Measurements from ENCODE around the gene HOXA6.

DNA sequence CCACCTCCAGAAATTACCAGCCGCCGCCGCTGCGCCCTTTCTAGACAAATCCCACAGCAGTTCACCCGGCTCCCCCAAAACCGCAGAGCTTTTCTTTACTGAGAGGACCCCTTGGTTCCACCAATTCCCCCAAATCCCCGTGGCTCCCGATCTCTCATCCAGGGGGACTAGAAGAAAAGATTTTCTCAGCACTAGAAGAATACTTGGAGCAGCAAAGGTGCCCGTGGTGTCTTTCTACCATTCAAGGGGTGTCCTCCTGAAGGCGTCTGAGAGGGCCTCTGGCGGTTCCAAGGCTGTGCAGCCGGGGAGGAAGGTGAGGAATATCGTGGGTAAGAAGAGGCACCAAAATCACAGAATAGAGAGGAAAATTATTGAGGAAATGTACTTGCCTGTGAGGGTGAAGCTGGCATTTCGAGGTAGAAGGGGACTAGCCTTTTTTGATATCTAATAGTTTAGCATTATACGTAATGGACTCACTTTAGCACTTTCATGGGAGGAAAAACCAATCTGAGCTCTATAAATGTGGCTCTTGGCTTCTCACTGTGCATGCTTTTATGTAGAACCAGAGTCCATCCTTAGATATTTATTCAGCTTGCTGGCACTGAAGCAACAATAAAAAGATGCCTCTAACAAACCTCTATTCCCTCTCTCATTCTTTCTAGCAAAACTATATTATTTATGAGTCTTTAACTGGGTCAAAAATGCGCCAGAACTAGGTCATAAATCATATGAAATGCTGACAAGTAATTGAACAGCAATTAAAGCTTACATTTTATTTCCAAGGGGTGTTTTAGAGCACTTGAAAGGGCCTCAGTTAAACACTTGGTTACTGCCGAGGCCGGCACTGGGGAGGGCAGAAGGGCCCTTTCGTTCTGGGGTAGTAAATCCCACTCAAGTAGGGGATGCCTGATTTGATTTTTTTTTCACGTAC, 31.3 kb downstream of the HOXA6 start:
- TF ChIP-seq, protein P1, sequence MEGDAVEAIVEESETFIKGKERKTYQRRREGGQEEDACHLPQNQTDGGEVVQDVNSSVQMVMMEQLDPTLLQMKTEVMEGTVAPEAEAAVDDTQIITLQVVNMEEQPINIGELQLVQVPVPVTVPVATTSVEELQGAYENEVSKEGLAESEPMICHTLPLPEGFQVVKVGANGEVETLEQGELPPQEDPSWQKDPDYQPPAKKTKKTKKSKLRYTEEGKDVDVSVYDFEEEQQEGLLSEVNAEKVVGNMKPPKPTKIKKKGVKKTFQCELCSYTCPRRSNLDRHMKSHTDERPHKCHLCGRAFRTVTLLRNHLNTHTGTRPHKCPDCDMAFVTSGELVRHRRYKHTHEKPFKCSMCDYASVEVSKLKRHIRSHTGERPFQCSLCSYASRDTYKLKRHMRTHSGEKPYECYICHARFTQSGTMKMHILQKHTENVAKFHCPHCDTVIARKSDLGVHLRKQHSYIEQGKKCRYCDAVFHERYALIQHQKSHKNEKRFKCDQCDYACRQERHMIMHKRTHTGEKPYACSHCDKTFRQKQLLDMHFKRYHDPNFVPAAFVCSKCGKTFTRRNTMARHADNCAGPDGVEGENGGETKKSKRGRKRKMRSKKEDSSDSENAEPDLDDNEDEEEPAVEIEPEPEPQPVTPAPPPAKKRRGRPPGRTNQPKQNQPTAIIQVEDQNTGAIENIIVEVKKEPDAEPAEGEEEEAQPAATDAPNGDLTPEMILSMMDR (conservative IDR thresholded peaks at IDR 0.05) = no peak
- no peak for TF ChIP-seq EZH2 (IDR thresholded peaks at IDR 0.05; ENCODE audit: low read depth)
